Right lobe of liver (tissue), 6 donors: Measurements from ENCODE around the gene SPCS3. TPM values are rescaled to one million over a fixed set of nuclear protein-coding genes. Genes with fewer than 3 reads are reported as not detected.

ENCODE experiments used
- ATAC-seq, 4 donors: fragments of 200-7000 bp; cut with Tn5 transposase; one replicate each; pipeline ENCODE4 v1.9.1; 2020; ENCODE audit warnings: mild to moderate bottlenecking in 4 of 4, moderate library complexity in 4 of 4
- DNase-seq, 3 donors: peaks; one replicate each; pipeline ENCODE4 v3.0.0-alpha.2; 2020
- H3K27ac ChIP-seq, 3 donors: fragments of 200-600 bp; one replicate each; pipeline ENCODE4 v1.8.0; 2022
- H3K27me3 ChIP-seq, 2 donors: fragments of 200-600 bp; one replicate each; pipeline ENCODE4 v1.8.0; 2022
- H3K36me3 ChIP-seq, 4 donors: fragments of 200-600 bp; sonication (generic) in 1 of 4; one replicate each; pipeline versions ENCODE4 v1.5.1 to v1.8.0; 2017 to 2022; ENCODE audit warnings: control low read depth in 1 of 4
- H3K4me1 ChIP-seq, 4 donors: fragments of 200-600 bp; sonication (generic) in 1 of 4; one replicate each; pipeline versions ENCODE4 v1.5.1 to v1.8.0; 2017 to 2022; ENCODE audit warnings: control low read depth in 1 of 4
- H3K4me3 ChIP-seq, 3 donors: fragments of 200-600 bp; one replicate each; pipeline ENCODE4 v1.8.0; 2022
- H3K9me3 ChIP-seq, 4 donors: fragments of 200-600 bp; sonication (generic) in 1 of 4; one replicate each; pipeline versions ENCODE4 v1.5.1 to v1.8.0; 2017 to 2022; ENCODE audit warnings: control low read depth in 1 of 4
- POLR2A ChIP-seq: fragments of 450-650 bp; IDR thresholded peaks from one replicate; pipeline ENCODE4 v1.6.1; 2017; ENCODE audit warnings: antibody characterized with exemption, mild to moderate bottlenecking
- whole genome bisulfite sequencing: methylation state at CpG from one replicate; pipeline ENCODE4 v1.1.6; 2018; ENCODE audit warnings: low coverage, low lambda C conversion rate; ENCODE audit not compliant: insufficient coverage; ENCODE audit errors: missing lambda C conversion rate; 5-methylcytosine and 5-hydroxymethylcytosine counted together
- intact Hi-C, 2 donors: fragments of 100-400 bp; cut with DNase I; formaldehyde crosslinking; loops; one replicate each; pipeline versions ENCODE4 v1.11.2 to v1.14.1; 2022
- total RNA-seq, 6 experiments: library from RNA; depleted of rRNA in 2 of 6; stranded (reverse); fragments of >200 nt in 2 of 6; fragmentation: NEBNext Ultra II Directional in 3 of 6; extraction: Animal tissue kit (Norgen Biotek cat#: 25700) in 3 of 6; gene quantifications; one replicate each; pipeline versions ENCODE4 v1.1.0 to v1.2.4, GENCODE V29; 2016 to 2023
- TF ChIP-seq, protein P1 (sequence below), 4 donors: fragments of 200-600 bp in 3 of 4; fragments of 450-650 bp in 1 of 4; IDR thresholded peaks; one replicate each; pipeline versions ENCODE4 v1.5.1 to v1.8.0; 2016 to 2022; ENCODE audit warnings: antibody characterized with exemption in 4 of 4, mild to moderate bottlenecking in 2 of 4
- donor health status: DM: no; HTN: yes; CAD: no.
- donor health status: DM: no; HTN: no; CAD: no.
- donor health status: DM: no; HTN: no; CAD: no.
- donor health status: DM: no; HTN: yes; CAD: no.
- donor health status: DM: no; HTN: yes; CAD: no.

SPCS3 gene
- total RNA-seq, 6 experiments from 2014 or later = 49.7 to 97.4 (median 69.1) TPM

- WGBS = 71% methylated on average over 6 of the region's 6 CpGs
- H3K4me3 ChIP-seq = no peak overlapping the region
- H3K36me3 ChIP-seq = no peaks in the 10 kb centered on the region
- H3K27ac ChIP-seq = no peak overlapping the region
- no peak for DNase-seq
- TF ChIP-seq POLR2A = no peak
- TF ChIP-seq, protein P1, sequence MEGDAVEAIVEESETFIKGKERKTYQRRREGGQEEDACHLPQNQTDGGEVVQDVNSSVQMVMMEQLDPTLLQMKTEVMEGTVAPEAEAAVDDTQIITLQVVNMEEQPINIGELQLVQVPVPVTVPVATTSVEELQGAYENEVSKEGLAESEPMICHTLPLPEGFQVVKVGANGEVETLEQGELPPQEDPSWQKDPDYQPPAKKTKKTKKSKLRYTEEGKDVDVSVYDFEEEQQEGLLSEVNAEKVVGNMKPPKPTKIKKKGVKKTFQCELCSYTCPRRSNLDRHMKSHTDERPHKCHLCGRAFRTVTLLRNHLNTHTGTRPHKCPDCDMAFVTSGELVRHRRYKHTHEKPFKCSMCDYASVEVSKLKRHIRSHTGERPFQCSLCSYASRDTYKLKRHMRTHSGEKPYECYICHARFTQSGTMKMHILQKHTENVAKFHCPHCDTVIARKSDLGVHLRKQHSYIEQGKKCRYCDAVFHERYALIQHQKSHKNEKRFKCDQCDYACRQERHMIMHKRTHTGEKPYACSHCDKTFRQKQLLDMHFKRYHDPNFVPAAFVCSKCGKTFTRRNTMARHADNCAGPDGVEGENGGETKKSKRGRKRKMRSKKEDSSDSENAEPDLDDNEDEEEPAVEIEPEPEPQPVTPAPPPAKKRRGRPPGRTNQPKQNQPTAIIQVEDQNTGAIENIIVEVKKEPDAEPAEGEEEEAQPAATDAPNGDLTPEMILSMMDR (IDR thresholded peaks at IDR 0.05) = no peak
- no peak for ATAC-seq
- H3K4me1 ChIP-seq = no peaks in the 10 kb centered on the region
- H3K9me3 ChIP-seq = no peaks in the 10 kb centered on the region
- no peaks in the 10 kb centered on the region for H3K27me3 ChIP-seq
- intact Hi-C loops = no loop called here
Observed at GRCh38 chr4:176306837-176307665, 12.7 kb upstream of the SPCS3 start.

GRCh38 chr4:176307666-176307930, 12.2 kb upstream of the SPCS3 start:
- no peaks in the 10 kb centered on the region for H3K4me1 ChIP-seq
- H3K27me3 ChIP-seq = no peaks in the 10 kb centered on the region
- no peaks in the 10 kb centered on the region for H3K36me3 ChIP-seq
- WGBS = 59% methylated on average over 5 of the region's 6 CpGs
- TF ChIP-seq POLR2A = no peak
- TF ChIP-seq, protein P1 (IDR thresholded peaks at IDR 0.05) = no peak
- intact Hi-C loops = no loop called here
- H3K4me3 ChIP-seq = no peak overlapping the region
- no peaks in the 10 kb centered on the region for H3K9me3 ChIP-seq
- ATAC-seq = no peak
- DNase-seq = no peak
- no peak overlapping the region for H3K27ac ChIP-seq

- DNase-seq = no peak
- Histone ChIP-seq H3K27me3 (no peaks in the 10 kb centered on the region), H3K27ac (no peak overlapping the region), H3K4me1 (no peaks in the 10 kb centered on the region), H3K4me3 (no peak overlapping the region), H3K36me3 (no peaks in the 10 kb centered on the region), H3K9me3 (no peaks in the 10 kb centered on the region)
- ATAC-seq = no peak
- WGBS = 98% methylated on average over 3 of the region's 3 CpGs
- TF ChIP-seq POLR2A = no peak
- TF ChIP-seq, protein P1 (IDR thresholded peaks at IDR 0.05) = no peak
- intact Hi-C loops = no loop called here
Observed at GRCh38 chr4:176308441-176308840, 11.3 kb upstream of the SPCS3 start.

- Histone ChIP-seq H3K27me3 (no peaks in the 10 kb centered on the region), H3K4me1 (no peaks in the 10 kb centered on the region), H3K9me3 (no peaks in the 10 kb centered on the region), H3K27ac (no peak overlapping the region), H3K4me3 (no peak overlapping the region), H3K36me3 (no peaks in the 10 kb centered on the region)
- TF ChIP-seq, protein P1 (IDR thresholded peaks at IDR 0.05) = no peak
- no peak for TF ChIP-seq POLR2A
- WGBS = 60% methylated on average over 2 of the region's 2 CpGs
- no peak for DNase-seq
- intact Hi-C loops = no loop called here
- ATAC-seq = no peak
Observed at GRCh38 chr4:176309046-176309445, 10.7 kb upstream of the SPCS3 start.

DNA sequence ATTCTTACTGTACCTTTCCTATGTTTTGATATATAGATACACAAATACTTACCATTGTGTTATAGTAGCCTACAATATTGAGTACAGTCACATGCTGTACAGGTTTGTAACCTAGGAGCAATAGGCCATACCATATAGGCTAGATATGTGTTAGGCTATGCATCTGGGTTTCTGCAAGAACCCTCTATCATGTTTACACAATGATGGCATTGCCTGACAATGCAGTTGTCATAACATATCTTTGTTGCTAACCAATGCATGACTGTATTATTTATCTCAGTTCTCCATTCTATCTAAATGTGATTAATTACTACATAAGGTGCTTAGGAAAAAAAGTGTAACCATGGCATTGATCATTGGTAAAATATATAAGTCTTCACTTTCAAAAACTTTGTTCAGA, 10.0 kb upstream of the SPCS3 start:
- Histone ChIP-seq H3K36me3 (no peaks in the 10 kb centered on the region), H3K9me3 (no peaks in the 10 kb centered on the region), H3K4me1 (no peaks in the 10 kb centered on the region), H3K27me3 (no peaks in the 10 kb centered on the region), H3K27ac (no peak overlapping the region), H3K4me3 (no peak overlapping the region)
- no peak for TF ChIP-seq POLR2A
- TF ChIP-seq, protein P1 (IDR thresholded peaks at IDR 0.05) = no peak
- ATAC-seq (no peak), DNase-seq (no peak)
- intact Hi-C loops = no loop called here
